ENCODE measurements around the gene PSENEN.
A peak's percentile ranks its signal among the peaks of the same experiment; 100 is the strongest.
"Not testable (repeated sequence)": the region's sequence is repeated elsewhere in the genome, so short reads cannot be mapped to it uniquely, and the experiment has no call there.

The PSENEN gene

GRCh38 chr19:35753634-35754369 lies 8.4 kb downstream of the PSENEN start:
- no peak for DNase-seq

- DNase-seq, result no peak
These were observed 9.1 kb downstream of the PSENEN start for GRCh38 chr19:35754370-35755130.

GRCh38 chr19:35755131-35755549 lies 9.7 kb downstream of the PSENEN start:
- no peak for DNase-seq

- no peak for DNase-seq
These were observed 10.3 kb downstream of the PSENEN start for GRCh38 chr19:35755550-35756376.

GRCh38 chr19:35756377-35757230 lies 11.2 kb downstream of the PSENEN start, which contains the start of gene HSPB6:
HSPB6 (minus strand) TSS chr19:35757029; CDS start chr19:35757008, 21 bp downstream.
- DNase-seq, result no peak

- DNase-seq, result peak in 1 of 2 experiments; percentile 78
These were observed 11.8 kb downstream of the PSENEN start for GRCh38 chr19:35757231-35757748.

- DNase-seq, result peak; percentile 100
These were observed 12.5 kb downstream of the PSENEN start, which contains the start of gene PROSER3 for GRCh38 chr19:35757749-35758608. PROSER3 (plus strand) TSS chr19:35758176; CDS start chr19:35758216, 40 bp downstream.

GRCh38 chr19:35759697-35760096 lies 14.2 kb downstream of the PSENEN start:
- no peak for DNase-seq

- DNase-seq, result no peak
These were observed 15.4 kb downstream of the PSENEN start for GRCh38 chr19:35760711-35761349.

- no peak for DNase-seq
These were observed 19.2 kb downstream of the PSENEN start for GRCh38 chr19:35764432-35765315.

- DNase-seq, result no peak
These were observed 21.2 kb downstream of the PSENEN start for GRCh38 chr19:35766571-35767104.

- DNase-seq, result peak in 1 of 2 experiments; percentile 76
These were observed 22.0 kb downstream of the PSENEN start for GRCh38 chr19:35767288-35768081.

- no peak for DNase-seq
These were observed 22.6 kb downstream of the PSENEN start for GRCh38 chr19:35768082-35768421.

GRCh38 chr19:35772362-35772761 lies 26.9 kb downstream of the PSENEN start:
- not testable (repeated sequence) for DNase-seq

GRCh38 chr19:35773020-35773806 lies 27.8 kb downstream of the PSENEN start:
- DNase-seq, result no peak

- peak; percentile 41 to 61 for DNase-seq
These were observed 29.0 kb downstream of the PSENEN start for GRCh38 chr19:35774274-35775045.

GRCh38 chr19:35775046-35775297 lies 29.5 kb downstream of the PSENEN start:
- DNase-seq, result no peak
